Liver (tissue), 9 donors: ENCODE measurements around the gene MFF. TPM values are rescaled to one million over a fixed set of nuclear protein-coding genes. Genes with fewer than 3 reads are reported as not detected.
"Not testable (repeated sequence)": the region's sequence is repeated elsewhere in the genome, so short reads cannot be mapped to it uniquely, and the experiment has no call there.

Experiments used
- DNase-seq: peaks from one replicate; pipeline ENCODE4 v3.0.0-alpha.2; 2017; ENCODE audit warnings: low spot score
- H3K27ac ChIP-seq, 2 donors: one replicate each; pipeline ENCODE4 v1.7.0; 2013; ENCODE audit warnings: inconsistent platforms in 2 of 2, low read length in 2 of 2, control low read depth in 1 of 2, low read depth in 1 of 2, mild to moderate bottlenecking in 1 of 2
- H3K27me3 ChIP-seq, 4 donors: one replicate each; pipeline versions ENCODE4 v1.6.1 to v1.7.0; 2013; ENCODE audit warnings: low read length in 3 of 4, inconsistent platforms in 1 of 4, mild to moderate bottlenecking in 1 of 4, moderate library complexity in 1 of 4; ENCODE audit not compliant: control insufficient read depth in 4 of 4, insufficient read depth in 4 of 4
- H3K36me3 ChIP-seq, 4 donors: one replicate each; pipeline versions ENCODE4 v1.6.1 to v1.7.0; 2013; ENCODE audit warnings: low read length in 3 of 4, mild to moderate bottlenecking in 3 of 4, low read depth in 1 of 4, moderate library complexity in 1 of 4; ENCODE audit not compliant: control insufficient read depth in 4 of 4, insufficient read depth in 3 of 4
- H3K4me1 ChIP-seq, 4 donors: one replicate each; pipeline versions ENCODE4 v1.6.1 to v1.7.0; 2013; ENCODE audit warnings: low read length in 3 of 4, mild to moderate bottlenecking in 3 of 4, moderate library complexity in 1 of 4; ENCODE audit not compliant: control insufficient read depth in 4 of 4, insufficient read depth in 4 of 4
- H3K4me3 ChIP-seq, 3 donors: one replicate each; pipeline versions ENCODE4 v1.6.1 to v1.7.0; 2013; ENCODE audit warnings: low read length in 3 of 3, control low read depth in 1 of 3, low read depth in 1 of 3, mild to moderate bottlenecking in 1 of 3
- H3K9ac ChIP-seq, 2 donors: one replicate each; pipeline ENCODE4 v1.7.0; 2013; ENCODE audit warnings: low read length in 2 of 2, mild to moderate bottlenecking in 2 of 2, moderate library complexity in 2 of 2, control low read depth in 1 of 2, low read depth in 1 of 2
- H3K9me3 ChIP-seq, 4 donors: one replicate each; pipeline versions ENCODE4 v1.6.1 to v1.7.0; 2013; ENCODE audit warnings: low read length in 3 of 4; ENCODE audit not compliant: control insufficient read depth in 4 of 4
- EGR1 ChIP-seq, 2 donors: IDR thresholded peaks; 2 replicates each; pipeline ENCODE4 v1.6.1; 2016 to 2018; ENCODE audit warnings: antibody characterized with exemption in 2 of 2, low read depth in 2 of 2
- FOXA1 ChIP-seq: IDR thresholded peaks from 2 replicates; pipeline ENCODE4 v1.6.1; 2016; ENCODE audit warnings: antibody characterized with exemption
- FOXA2 ChIP-seq: IDR thresholded peaks from 2 replicates; pipeline ENCODE4 v1.6.1; 2016; ENCODE audit warnings: antibody characterized with exemption
- HNF4A ChIP-seq, 2 donors: conservative IDR thresholded peaks; 2 replicates each; pipeline ENCODE4 v1.6.1; 2016; ENCODE audit warnings: antibody characterized with exemption in 2 of 2, mild to moderate bottlenecking in 2 of 2
- HNF4G ChIP-seq: IDR thresholded peaks from 2 replicates; pipeline ENCODE4 v1.6.1; 2016; ENCODE audit warnings: antibody characterized with exemption
- JUND ChIP-seq, 2 donors: IDR thresholded peaks; 2 replicates each; pipeline ENCODE4 v1.6.1; 2016; ENCODE audit warnings: antibody characterized with exemption in 2 of 2
- RAD21 ChIP-seq, 2 donors: IDR thresholded peaks; 2 replicates each; pipeline ENCODE4 v1.6.1; 2016; ENCODE audit warnings: antibody characterized with exemption in 2 of 2, mild to moderate bottlenecking in 2 of 2
- RXRA ChIP-seq, 2 donors: IDR thresholded peaks; 2 replicates each; pipeline ENCODE4 v1.6.1; 2017 to 2018; ENCODE audit warnings: antibody characterized with exemption in 2 of 2, mild to moderate bottlenecking in 1 of 2
- SP1 ChIP-seq: IDR thresholded peaks from 2 replicates; pipeline ENCODE4 v1.6.1; 2018; ENCODE audit warnings: antibody characterized with exemption, mild to moderate bottlenecking
- TAF1 ChIP-seq: conservative IDR thresholded peaks from 2 replicates; pipeline ENCODE4 v1.6.1; 2016; ENCODE audit warnings: antibody characterized with exemption, mild to moderate bottlenecking
- YY1 ChIP-seq: IDR thresholded peaks from 2 replicates; pipeline ENCODE4 v1.6.1; 2016; ENCODE audit warnings: antibody characterized with exemption, mild to moderate bottlenecking
- WGBS: extraction: QIAGEN DNeasy Blood & Tissue Kit; methylation state at CpG from one replicate; pipeline ENCODE4 v1.1.7; 2013; 5-methylcytosine and 5-hydroxymethylcytosine counted together
- polyA plus RNA-seq, 2 donors: library from polyadenylated mRNA; stranded (reverse) in 1 of 2; unstranded in 1 of 2; fragments of 200-250 nt in 1 of 2; fragments of >200 nt in 1 of 2; fragmentation: Nextera tagmentation in 1 of 2; extraction: Ambion mirVana in 1 of 2; gene quantifications; one replicate each; pipeline versions ENCODE4 v1.2.1 to v1.2.3, GENCODE V29; 2013 to 2015
- total RNA-seq, 2 donors: library from RNA; depleted of rRNA; stranded (reverse); fragments of >200 nt; gene quantifications; one replicate each; pipeline ENCODE4 v1.2.3, GENCODE V29; 2014
- TF ChIP-seq, protein P1 (sequence below): IDR thresholded peaks from 2 replicates; pipeline ENCODE4 v1.6.1; 2016; ENCODE audit warnings: antibody characterized with exemption
- TF ChIP-seq, protein P2 (sequence below): fragments of 150-350 bp; IDR thresholded peaks from 2 replicates; pipeline ENCODE4 v1.5.1; 2017; ENCODE audit warnings: improper control_type of control experiment, low read depth, low read length; ENCODE audit not compliant: missing input control
- TF ChIP-seq, protein P3 (sequence below): IDR thresholded peaks from 2 replicates; pipeline ENCODE4 v1.6.1; 2016; ENCODE audit warnings: antibody characterized with exemption, mild to moderate bottlenecking
- TF ChIP-seq, protein P4 (sequence below): IDR thresholded peaks from 2 replicates; pipeline ENCODE4 v1.6.1; 2016; ENCODE audit warnings: antibody characterized with exemption
- donor health status: healthy.
- donor health status: healthy.
- donor health status: healthy.
- donor health status: healthy.
- donor health status: healthy.

MFF gene
- total and polyA plus RNA-seq, 4 donors = 28.9 to 40.8 (median 33.2) TPM

DNA sequence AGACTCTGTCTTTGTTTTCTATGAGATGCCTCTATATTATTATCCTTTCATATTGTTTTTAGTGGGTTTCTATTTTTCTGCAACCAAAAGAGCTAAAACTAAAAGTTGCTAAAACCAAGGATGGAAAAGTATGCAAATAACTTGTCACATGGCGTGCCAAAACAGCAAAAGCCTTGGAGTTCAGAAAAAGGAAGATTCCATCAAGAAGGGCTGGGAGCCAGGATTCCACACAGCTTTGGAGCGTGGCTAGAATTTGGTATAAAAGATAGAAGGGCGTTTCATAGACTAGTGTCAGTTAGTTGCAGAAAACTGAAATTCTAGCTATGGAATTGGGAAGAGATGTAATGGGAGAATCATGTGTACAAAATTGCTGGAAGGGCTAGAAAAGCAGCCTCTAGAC, 58.6 kb downstream of the MFF start:
- TF ChIP-seq, protein P1, sequence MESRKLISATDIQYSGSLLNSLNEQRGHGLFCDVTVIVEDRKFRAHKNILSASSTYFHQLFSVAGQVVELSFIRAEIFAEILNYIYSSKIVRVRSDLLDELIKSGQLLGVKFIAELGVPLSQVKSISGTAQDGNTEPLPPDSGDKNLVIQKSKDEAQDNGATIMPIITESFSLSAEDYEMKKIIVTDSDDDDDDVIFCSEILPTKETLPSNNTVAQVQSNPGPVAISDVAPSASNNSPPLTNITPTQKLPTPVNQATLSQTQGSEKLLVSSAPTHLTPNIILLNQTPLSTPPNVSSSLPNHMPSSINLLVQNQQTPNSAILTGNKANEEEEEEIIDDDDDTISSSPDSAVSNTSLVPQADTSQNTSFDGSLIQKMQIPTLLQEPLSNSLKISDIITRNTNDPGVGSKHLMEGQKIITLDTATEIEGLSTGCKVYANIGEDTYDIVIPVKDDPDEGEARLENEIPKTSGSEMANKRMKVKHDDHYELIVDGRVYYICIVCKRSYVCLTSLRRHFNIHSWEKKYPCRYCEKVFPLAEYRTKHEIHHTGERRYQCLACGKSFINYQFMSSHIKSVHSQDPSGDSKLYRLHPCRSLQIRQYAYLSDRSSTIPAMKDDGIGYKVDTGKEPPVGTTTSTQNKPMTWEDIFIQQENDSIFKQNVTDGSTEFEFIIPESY = no peak
- TF ChIP-seq, protein P2, sequence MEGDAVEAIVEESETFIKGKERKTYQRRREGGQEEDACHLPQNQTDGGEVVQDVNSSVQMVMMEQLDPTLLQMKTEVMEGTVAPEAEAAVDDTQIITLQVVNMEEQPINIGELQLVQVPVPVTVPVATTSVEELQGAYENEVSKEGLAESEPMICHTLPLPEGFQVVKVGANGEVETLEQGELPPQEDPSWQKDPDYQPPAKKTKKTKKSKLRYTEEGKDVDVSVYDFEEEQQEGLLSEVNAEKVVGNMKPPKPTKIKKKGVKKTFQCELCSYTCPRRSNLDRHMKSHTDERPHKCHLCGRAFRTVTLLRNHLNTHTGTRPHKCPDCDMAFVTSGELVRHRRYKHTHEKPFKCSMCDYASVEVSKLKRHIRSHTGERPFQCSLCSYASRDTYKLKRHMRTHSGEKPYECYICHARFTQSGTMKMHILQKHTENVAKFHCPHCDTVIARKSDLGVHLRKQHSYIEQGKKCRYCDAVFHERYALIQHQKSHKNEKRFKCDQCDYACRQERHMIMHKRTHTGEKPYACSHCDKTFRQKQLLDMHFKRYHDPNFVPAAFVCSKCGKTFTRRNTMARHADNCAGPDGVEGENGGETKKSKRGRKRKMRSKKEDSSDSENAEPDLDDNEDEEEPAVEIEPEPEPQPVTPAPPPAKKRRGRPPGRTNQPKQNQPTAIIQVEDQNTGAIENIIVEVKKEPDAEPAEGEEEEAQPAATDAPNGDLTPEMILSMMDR = no peak
- TF ChIP-seq RXRA (IDR thresholded peaks at IDR 0.05) (no peak), HNF4A (conservative IDR thresholded peaks at IDR 0.05) (no peak), RAD21 (IDR thresholded peaks at IDR 0.05) (no peak), JUND (IDR thresholded peaks at IDR 0.05) (no peak), EGR1 (IDR thresholded peaks at IDR 0.05; ENCODE audit: low read depth in 2 of 2) (no peak), YY1 (no peak), FOXA2 (no peak), SP1 (no peak), FOXA1 (no peak), TAF1 (no peak), HNF4G (no peak)
- TF ChIP-seq, protein P3, sequence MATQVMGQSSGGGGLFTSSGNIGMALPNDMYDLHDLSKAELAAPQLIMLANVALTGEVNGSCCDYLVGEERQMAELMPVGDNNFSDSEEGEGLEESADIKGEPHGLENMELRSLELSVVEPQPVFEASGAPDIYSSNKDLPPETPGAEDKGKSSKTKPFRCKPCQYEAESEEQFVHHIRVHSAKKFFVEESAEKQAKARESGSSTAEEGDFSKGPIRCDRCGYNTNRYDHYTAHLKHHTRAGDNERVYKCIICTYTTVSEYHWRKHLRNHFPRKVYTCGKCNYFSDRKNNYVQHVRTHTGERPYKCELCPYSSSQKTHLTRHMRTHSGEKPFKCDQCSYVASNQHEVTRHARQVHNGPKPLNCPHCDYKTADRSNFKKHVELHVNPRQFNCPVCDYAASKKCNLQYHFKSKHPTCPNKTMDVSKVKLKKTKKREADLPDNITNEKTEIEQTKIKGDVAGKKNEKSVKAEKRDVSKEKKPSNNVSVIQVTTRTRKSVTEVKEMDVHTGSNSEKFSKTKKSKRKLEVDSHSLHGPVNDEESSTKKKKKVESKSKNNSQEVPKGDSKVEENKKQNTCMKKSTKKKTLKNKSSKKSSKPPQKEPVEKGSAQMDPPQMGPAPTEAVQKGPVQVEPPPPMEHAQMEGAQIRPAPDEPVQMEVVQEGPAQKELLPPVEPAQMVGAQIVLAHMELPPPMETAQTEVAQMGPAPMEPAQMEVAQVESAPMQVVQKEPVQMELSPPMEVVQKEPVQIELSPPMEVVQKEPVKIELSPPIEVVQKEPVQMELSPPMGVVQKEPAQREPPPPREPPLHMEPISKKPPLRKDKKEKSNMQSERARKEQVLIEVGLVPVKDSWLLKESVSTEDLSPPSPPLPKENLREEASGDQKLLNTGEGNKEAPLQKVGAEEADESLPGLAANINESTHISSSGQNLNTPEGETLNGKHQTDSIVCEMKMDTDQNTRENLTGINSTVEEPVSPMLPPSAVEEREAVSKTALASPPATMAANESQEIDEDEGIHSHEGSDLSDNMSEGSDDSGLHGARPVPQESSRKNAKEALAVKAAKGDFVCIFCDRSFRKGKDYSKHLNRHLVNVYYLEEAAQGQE = no peak
- no peak for DNase-seq
- Histone ChIP-seq H3K27me3 (no peaks in the 10 kb centered on the region), H3K36me3 (no peaks in the 10 kb centered on the region), H3K4me3 (no peak overlapping the region), H3K4me1 (no peaks in the 10 kb centered on the region), H3K27ac (no peak overlapping the region), H3K9me3 (no peaks in the 10 kb centered on the region), H3K9ac (no peak overlapping the region)
- WGBS = 78% methylated on average over 3 of the region's 3 CpGs

DNA sequence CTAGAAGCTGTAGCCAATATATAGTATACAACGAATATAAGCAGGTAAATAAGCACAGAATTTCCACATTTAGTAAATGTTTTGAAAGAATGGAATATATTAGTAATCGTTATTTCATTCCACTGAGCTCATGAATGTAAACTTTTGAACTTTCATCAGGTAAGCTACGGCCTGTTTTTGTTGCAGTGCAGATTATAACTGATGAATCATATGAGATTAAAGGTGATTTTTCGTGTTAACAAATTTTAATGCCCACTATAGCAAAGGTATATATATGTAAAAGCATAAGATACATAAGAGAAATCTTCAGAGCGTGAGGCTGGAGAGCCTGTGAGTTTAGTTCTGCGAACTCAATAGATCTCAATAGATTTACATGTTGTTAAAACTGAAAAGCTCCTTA, 61.6 kb downstream of the MFF start:
- Histone ChIP-seq H3K4me3 (no peak overlapping the region), H3K36me3 (no peaks in the 10 kb centered on the region), H3K4me1 (no peaks in the 10 kb centered on the region), H3K9me3 (no peaks in the 10 kb centered on the region), H3K27ac (no peak overlapping the region), H3K9ac (no peak overlapping the region), H3K27me3 (no peaks in the 10 kb centered on the region)
- WGBS = 85% methylated on average over 6 of the region's 6 CpGs
- no peak for TF ChIP-seq FOXA2
- TF ChIP-seq, protein P4, sequence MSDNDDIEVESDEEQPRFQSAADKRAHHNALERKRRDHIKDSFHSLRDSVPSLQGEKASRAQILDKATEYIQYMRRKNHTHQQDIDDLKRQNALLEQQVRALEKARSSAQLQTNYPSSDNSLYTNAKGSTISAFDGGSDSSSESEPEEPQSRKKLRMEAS = no peak
- no peak for DNase-seq

DNA sequence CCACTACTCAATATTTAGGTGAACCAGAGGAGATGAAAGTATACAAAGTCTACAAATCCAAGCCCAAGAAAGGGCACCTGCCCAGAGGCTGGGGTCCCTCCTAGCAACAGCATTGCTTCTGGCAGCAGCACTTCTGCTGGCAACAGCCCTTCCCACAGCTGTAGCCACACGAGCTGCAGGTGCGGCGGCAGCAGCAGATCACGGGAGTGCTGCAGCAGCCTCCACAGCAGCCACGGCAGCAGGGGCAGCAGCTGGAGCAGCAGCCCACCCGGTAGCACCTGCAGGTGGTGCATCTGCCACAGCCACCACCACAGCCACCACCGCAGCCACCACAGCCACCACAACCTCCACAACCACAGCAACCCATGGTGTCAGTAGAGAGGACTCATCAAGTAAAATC, 62.5 kb downstream of the MFF start, which contains the start of gene SCYGR1:
Gene SCYGR1 (minus strand): TSS at position 367 of the 400 bp plus-strand sequence. CDS start 0 bp downstream, at position 367.
- H3K27ac ChIP-seq, H3K4me3 ChIP-seq, H3K9ac ChIP-seq, H3K27me3 ChIP-seq, H3K36me3 ChIP-seq, H3K4me1 ChIP-seq, H3K9me3 ChIP-seq, DNase-seq: not testable (repeated sequence)
- WGBS = 87% methylated on average over 7 of the region's 7 CpGs
